GM21825 (cell line): ENCODE measurements around the gene PSMB5.

Experiments
- ATAC-seq: cut with Tn5 transposase; IDR thresholded peaks from one replicate; pipeline ENCODE4 v1.9.1; 2021; ENCODE audit warnings: mild to moderate bottlenecking, moderate library complexity; ENCODE audit not compliant: unreplicated experiment

The PSMB5 gene

DNA sequence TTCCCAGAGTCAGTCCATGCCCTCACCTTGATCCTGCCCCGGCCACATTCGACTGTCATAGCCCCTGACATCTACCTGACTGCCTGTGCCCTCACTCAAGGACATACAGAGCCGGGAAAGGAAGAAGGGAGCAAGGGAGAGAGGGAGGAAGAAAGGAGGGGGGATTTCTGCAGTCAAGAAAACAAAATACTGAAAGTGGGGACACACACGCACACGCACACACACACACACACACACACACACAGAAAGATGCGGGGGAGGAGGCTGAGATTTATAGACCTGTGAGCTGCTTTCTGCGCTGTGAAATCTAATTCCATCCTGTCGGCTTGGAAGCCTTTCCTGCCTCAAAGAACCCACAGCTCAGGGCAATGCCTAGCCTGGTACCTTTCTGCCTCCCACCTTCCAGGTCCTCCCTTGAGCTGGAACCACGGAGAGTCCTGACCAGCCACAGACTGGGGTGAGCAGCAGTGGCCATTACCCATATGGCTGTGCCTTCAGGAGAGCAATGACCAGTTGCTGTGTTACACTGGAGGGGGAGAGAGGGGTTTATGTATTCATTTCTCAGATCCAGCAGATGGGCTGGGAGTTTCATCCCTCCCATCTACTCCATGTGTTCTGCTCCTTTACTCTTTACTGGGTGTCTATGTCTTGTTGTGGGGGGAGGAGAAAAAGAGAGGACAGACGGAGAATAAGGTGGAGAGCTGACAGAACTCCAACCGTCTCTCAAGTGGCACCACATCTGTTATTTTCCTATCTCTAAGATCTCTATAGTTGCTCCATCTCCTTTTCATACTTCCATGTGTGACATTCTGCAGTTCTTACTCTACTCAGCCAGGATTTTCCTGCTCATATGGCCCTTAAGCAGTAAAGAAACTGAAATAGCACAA lies 37.7 kb downstream of the PSMB5 start:
- no peak for ATAC-seq

DNA sequence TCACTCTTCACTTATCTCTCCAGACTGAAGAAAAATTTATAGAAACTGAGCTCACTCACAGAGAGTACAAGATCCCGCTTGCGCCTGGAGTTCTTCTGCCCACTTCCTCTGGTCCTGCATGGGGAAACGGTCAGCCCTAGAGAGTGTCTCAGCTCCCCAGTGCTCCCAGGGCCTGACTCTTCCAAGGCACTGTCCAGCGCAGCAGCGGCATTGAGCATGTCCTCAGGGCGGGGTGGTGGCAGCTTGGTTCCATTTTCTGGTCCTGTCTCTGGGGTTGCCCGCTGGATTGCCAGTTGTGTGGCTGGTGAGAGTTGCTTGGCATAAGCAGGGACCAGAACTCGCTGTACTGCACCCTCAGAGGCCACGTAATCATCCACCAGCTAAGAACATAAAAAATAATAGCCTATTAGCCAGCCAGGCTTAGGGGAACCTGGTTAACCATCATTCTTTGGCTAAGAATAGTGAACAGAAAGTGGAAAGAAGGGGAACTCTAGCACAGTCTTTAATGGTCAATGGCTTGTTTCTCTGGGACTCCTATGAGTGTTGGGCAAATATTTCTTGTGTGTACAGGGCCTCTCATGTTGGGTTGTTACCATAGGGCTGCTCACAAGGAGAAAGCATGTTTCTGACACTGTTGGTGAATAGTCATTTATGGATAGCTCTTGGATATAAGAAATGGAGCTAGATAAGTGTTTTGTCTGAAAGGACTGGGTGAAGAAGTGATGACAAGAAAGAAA lies 38.6 kb downstream of the PSMB5 start:
- no peak for ATAC-seq

DNA sequence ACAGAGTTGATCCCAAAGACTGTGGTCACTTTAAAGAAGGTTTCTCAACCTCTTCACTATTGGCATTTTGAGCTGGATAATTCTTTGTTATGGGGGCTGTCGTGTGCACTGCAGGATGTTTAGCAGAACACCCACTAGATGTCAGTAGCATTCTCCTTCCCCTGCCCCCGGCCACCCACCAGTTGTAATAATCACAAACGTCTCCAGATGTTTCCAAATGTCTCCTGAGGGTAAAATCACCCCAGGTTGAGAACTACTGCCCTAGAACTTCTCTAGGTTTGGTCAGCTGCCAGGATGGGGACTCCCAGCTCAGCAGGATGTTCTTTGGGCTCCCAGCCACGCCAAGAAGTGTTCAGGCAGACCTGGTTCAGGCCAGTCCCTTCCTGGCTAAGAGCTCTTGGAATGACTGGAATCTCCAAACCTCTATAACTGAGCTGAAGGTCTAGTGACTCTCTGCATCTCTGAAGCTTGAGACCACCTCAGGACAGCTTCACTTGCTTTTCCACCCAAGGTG lies 39.9 kb downstream of the PSMB5 start:
- ATAC-seq, result no peak

DNA sequence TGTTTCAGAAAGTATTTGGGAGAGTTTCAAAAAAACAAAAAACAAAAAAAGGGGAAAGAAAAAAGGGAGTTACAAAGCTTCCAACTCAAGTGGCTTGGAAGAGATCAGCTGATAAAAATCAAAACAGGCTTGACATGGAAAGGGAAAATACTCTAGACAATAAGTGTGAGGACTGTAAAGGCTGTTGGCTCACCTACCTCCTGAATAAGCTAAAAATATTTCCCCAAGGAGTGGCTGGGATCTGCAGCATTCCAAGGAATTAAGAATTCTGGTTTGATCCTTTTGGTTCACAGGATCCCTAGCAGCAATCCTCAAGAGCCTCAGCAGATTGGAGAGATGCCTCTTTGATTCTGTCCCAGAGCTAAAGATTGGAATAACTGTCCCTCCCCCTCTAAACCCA lies 41.2 kb downstream of the PSMB5 start:
- ATAC-seq, result no peak

DNA sequence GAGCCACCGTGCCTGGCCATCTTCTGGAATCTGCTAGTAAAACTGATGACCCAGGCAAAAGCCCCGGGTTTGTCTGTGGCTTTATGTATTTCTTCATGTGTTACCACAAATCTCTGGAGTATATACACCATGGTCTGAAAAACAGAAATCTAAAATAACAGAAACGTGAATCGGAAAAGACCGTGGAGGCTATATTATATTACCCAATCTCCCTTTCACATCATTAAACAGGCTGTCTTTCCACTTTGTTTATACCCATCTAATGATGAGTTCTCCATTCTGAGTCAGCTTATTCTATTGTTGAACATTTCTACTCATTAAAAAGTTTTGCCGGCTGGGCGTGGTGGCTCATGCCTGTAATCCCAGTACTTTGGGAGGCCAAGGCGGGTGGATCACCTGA lies 42.8 kb downstream of the PSMB5 start:
- no peak for ATAC-seq

DNA sequence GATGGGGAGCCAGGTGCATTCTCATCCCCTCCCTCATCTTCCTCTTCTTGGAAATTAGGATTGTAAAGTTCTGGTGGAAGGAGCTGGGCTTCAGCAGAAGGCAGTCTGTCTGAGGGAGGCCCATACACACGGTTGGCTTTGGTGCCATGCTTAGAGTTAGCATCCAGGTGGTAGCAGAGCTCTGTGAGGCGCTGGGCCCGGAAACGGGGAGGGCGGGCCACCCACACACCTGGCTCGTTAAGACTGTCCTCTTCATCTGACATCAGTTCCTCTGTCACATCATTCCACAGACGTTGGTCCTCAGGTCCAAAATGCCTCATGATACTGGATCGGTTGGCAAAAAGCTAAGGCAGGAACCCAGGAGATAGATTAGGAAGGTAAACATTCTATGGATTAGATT lies 47.4 kb downstream of the PSMB5 start:
- ATAC-seq, result no peak

DNA sequence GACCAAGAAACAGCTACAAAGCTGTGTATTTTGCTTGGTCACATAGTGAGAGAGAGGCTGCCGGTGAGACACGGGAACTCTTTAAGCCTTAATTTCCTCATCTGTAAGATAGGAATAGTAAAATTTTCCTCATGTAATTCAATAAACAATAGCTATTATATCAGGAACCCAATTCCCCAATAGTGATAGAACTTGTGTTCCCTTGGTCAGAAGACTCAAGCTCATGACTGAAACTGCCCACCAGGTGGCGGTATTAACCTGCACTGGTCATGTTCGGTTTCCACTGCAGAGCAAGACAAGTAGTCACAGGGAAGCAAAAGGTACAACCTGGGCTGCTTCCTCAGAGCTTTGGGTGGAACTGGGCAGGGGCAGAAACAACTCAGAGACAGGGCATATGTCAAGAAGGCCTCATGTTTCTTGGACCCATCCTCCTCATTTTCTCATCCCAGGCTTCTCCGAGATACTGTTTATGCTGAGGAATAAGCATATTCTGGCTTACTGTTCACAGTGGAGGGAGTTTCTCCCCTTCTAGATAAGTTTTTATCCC lies 48.1 kb downstream of the PSMB5 start:
- ATAC-seq, result no peak

DNA sequence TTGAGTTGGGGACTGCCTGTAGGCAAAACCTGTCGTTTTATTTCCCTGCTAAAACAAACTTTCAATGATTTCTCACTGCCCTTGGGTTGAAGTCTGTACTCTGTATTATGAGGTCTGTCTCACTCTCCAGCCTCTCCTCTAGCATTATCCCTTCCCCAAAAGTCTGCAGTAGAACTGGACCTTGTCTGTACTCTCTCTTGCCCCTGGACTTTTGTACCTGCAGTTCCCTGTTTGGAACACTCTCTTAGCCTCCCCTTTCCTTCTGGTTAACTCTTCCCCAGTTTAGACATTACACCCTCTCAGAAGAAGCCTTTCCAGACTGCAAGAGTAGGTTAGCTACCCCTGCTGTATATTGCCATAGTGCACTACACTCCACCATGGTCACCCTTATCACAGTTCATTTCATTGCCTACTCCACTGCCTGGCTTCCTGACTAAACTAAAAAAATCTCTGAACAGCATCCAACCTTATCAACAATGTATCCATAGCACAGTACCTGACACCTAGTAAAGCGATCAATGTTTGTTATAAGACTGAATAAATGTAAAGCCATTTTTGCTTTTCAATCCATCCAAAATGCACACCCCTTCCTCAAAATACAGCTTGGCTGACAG lies 48.7 kb downstream of the PSMB5 start:
- ATAC-seq, result no peak

DNA sequence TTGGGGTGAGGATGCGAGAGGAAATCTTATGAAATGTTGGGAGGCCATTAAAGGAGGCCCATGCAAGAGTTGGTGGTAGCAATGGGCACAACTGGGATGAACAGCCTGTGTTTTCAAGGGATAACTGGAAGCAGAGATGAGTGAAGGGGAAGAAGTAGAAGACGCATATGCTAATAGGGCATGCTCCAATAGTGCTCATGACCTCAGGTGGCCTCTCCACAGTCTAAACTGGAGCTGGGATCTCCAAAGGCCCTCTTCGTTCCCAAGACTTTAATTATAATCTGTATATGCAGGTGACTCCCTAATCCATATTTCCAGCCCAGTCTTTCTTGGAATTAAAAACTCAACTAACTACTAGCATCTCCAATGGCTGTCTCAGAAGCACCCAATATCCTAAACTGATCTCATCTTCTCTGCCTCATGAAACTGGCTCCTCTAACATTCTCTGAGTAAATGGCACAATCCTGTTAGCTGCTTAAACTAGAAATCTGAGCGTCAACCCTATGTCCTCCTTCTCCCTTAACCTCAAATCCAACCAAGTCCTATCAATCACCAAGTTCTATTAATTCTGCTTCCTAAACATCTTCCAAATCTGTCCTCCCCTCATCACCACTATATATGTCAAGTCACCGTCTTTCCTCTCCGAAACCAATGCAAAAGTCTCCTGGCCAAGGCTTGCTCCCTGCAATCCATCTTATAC lies 49.6 kb downstream of the PSMB5 start:
- ATAC-seq, result no peak

DNA sequence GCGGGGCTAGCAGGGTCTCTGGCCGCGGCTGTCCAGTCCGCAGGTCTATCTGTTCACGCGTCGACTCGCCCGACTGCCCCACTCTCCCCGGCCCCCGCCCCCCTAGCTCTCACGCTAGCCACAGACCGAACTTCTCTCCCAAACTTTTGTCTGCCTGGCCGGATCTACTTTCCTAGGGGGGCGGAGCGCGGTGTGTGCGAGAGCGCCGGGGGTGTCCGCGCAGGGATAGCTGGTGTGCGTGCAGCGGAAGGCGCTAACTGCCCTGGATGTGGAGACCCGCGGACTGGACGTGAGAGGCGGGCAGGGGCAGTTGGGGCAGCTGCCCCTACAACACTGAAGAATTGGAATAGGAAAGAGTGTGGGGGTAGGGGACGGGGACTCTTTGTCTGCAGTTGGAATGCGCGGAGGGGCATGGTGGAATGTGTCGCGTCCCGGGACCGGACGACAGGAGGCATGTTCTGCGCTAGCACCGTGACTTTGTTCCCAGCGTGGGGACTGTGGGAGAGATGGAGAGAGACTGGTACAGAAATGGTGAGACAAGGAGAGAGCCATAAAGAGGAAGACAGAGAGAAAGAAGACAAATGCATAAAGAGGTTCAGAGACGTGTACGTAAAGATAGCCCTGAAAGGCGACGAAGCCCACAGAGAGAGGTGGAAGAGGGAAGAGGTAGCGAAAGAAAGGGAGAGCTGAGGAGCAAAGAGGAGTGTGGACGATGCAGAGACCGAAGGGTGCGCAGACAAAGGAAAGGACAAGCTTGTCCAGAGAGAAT lies 52.0 kb downstream of the PSMB5 start, which contains the start of gene AJUBA:
Gene AJUBA, minus strand, starts transcription at position 75 of the 769 bp plus-strand sequence. CDS start 285 bp downstream, outside the sequence.
- ATAC-seq, result peak; percentile 48

DNA sequence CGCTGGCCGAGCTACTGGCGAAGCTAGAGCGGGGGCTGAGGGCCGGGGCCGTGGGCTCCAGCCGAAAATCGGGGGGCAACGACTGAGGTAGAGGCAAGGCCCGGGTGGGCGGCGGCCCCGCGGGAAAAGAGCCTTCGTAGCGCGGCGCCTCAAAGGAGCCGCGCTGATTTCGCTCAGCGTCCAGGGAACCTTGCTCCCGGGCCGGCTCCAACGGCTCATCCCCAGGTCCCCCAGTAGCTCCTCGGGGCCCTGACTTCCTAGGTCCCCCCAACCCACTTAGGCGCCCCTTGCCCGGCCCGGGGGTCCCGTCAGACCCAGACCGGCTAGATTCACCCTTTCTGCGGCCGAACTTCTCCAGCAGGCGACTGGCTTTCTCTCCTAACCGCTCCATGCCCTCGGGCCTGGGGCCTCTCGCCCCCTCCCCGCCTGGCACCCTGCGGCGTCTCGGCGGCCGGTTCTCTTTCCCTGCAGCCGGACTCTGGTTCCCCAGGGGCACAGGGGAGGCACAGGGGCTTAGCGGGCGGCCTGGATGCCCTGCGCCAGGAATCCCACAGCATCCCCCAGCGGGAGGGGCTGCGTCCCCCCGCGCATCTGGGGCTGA lies 52.7 kb downstream of the PSMB5 start:
- ATAC-seq, result peak; percentile 7

DNA sequence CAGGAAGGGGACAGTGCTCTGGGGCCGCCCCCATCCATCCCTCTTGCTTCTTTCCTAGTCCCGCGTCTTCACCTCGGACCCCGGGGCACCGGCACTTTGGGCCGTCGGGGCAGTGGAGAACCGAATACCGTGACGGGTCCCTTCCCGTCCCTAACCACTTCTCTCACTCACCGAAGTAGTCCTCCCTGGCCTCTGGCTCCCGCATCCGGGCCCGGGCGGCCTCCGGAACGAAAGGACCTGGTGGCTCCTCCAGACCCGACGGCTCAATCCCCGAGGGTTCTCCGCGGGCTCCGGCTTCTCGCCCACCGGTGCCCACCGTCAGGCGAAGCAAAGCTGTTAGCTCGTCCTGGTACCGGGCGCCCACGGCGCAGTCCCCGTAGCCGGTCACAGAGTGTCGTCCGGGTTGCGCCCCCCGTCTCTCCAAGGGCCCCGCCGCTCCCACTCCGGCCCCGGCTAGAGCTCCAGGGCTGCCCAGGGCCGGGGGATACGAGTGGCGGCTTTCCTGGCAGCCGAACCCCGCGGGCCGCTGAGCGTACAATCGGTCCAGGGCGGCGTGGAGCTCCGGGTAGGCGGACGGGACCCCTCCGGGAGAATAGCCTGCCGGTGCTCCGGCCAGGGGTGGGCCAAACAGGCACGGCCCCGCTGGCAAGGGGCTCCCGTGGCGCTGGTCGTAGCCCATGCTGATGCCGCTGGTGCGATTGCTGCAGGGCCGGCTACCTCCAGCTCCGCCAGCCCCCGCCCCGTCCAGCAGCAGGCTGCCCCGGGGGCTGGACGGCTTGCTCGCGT lies 53.4 kb downstream of the PSMB5 start:
- no peak for ATAC-seq

DNA sequence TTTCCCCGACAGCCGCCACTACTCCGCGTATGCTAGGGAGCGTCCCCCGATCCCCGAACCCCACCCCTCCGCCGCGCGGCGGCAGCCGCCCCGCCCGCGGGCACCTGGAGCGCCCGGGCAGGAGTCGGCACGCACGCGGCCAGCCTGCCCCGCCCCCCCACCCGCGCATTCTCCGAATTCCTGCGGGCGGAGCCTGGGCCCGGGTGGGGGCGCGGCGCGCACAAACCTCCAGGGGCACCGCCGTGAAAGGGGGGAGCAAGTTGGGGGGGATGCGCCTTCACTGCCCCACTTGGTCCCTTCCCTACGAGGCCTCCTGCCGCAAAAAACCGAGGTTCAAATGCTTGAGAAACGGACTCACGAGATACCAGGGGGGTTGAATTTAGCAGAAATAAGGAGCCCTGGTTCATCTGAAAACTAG lies 54.0 kb downstream of the PSMB5 start:
- ATAC-seq, result no peak

DNA sequence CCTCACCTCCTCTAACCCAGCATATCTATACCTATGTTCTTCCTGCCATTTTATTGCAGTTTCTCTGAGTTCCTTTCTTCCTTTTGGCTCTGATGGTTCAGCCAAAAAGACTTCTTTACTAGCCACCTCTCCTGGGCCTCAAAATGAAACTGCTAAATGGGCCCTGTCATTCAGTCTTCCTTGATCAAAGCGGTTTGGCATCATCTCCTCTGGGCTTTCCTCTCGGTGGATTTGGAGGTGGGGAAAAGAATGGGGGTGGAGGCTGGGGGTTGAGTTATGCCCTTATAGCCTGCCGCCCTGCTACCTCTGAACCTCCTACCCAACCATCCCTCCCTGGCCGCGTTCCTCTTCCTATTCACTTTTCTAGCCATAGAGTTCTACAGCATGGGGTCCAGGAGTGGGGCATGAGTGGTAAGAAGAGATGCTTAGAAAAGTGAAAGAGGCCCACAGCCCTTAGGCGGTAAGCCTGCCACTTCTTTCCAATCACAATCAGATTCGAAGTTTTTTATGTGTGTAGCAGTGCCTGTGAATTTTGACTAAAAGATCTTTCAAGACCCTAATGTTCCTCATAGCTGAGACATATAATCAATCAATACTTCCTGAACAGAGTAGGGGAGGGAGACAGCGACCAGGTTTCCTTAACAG lies 54.8 kb downstream of the PSMB5 start:
- no peak for ATAC-seq

DNA sequence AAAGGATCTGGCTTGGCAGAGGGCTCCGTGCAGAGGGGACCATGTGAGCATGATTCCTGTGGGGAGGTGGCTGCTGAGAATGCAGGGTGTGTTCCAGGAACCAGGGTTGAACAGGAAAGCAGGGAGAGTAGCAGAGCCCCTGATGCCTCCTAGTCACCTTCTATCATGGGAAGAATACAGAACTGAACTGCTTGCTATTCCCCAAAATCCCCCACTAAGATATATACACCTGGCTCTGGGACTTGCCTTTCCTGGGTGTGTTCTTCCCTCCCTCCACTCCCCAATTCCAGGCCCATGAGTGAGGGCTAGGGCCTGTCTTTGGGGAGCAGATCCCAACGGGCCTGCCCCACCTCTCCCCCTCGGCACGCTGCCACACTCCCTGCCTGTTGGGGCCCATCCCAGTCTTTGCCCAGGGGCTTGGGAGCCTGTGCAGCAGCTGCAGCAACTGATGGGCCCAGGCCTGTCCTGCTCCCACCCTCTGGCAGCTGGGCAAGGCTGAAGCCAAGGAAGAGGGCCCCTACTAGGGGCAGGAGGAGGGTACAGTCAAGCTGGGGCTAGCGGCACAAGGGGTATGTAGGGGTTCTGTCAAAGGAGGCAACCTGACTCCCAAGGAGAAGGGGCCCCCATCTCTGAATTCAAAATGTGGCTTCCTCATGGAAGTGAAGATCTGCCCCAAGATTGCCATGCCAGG lies 55.6 kb downstream of the PSMB5 start:
- ATAC-seq, result no peak

DNA sequence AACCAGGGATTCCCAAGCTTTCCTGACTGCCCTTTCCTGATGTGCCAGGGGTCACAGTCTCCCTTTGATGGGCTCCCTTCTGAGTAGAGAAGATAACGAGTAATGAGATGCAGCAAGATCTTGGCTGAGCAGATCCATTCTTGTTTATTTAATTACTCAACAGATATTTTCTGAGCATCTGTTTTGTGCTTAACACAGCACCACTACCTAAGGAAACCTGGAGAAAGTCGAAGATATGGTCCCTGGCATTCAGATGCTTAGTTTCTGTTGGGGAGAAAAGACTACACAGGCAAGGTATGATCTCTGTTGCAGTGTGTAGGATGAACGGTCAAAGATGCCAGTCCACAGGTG lies 56.2 kb downstream of the PSMB5 start:
- ATAC-seq, result no peak

DNA sequence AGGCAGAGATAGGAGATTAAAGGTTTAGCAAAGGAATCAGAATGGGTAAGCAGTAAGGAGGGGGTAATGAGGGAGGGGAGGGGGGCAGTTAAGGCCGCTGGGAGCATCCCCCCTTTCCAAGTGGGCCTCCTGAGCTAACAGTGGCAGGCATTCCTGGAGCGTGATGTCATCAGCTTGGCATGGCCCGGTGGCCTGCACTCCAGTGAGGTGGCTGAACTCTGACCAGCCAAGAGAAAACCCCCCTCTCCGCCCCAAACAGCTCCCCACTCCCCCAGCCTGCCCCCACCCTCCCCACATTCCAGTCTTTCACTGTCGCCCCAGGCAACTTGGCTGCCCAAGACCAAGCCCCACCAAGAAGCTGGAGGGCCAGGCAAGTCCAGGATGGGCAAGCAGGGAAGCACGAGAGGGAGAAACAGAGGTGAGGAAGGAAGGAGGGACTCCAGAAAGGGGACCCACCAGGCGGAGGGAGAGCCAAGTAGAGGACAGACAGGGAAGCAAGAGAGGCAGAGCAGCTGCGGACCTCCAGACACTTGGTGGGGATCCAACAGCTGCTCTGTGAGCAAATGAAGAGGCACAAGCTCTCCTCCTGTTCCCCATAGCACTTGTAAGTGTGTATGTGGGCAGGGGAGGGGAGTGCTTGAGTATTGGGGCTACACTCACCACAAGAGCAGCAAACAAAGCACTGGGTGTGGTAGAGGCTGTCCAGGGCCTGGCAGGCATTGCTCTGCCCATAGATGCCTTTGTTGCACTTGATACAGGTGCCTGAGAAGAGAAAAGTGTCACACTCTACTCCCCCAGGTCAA lies 56.8 kb downstream of the PSMB5 start:
- no peak for ATAC-seq
